A549 (cell line): ENCODE measurements around the gene ARHGEF7. TPM values are rescaled to one million over a fixed set of nuclear protein-coding genes. Genes with fewer than 3 reads are reported as not detected.

Experiments
- ATAC-seq, 2 experiments: fragments of 200-7000 bp in 1 of 2; fragments of >200 bp in 1 of 2; cut with Nextera tagmentation in 1 of 2; cut with Tn5 transposase in 1 of 2; 3 replicates each; pipeline versions ENCODE4 v1.8.0 to v1.9.1; 2018 to 2020; ENCODE audit warnings: mild to moderate bottlenecking in 1 of 2, moderate library complexity in 1 of 2
- CTCF ChIA-PET: fragments of 300-600 bp; sonication (Branson Sonifier 250); formaldehyde crosslinking; extraction: SDS; loops from one replicate; lab custom pipeline; 2021; ENCODE audit warnings: antibody characterized with exemption, inconsistent platforms; lab: Yijun Ruan, JAX
- POLR2A ChIA-PET: fragments of 350-600 bp; formaldehyde crosslinking; extraction: SDS; loops from one replicate; lab custom pipeline; 2021; ENCODE audit warnings: antibody characterized with exemption, inconsistent platforms; lab: Yijun Ruan, JAX
- DNase-seq, 2 experiments: peaks; one replicate each; pipeline versions ENCODE4 v3.0.0 to v3.0.0-alpha.2; 2011 to 2016; ENCODE audit warnings: low read depth in 1 of 2, low spot score in 1 of 2
- FAIRE-seq: peaks from 2 replicates; lab custom pipeline; 2011; peaks lifted over from hg19 to GRCh38; lab: Jason Lieb, UNC
- H3K27ac ChIP-seq, 2 experiments: fragments of >200 bp; sonication (Bioruptor Twin); formaldehyde crosslinking; 3 replicates each; pipeline ENCODE4 v1.5.1; 2016 to 2017
- H3K4me1 ChIP-seq: fragments of >200 bp; sonication (Bioruptor Twin); formaldehyde crosslinking; 3 replicates; pipeline ENCODE4 v1.6.1; 2016
- H3K4me2 ChIP-seq: fragments of >200 bp; sonication (Bioruptor Twin); formaldehyde crosslinking; 3 replicates; pipeline ENCODE4 v1.6.1; 2016
- H3K4me3 ChIP-seq: fragments of >200 bp; sonication (Bioruptor Twin); formaldehyde crosslinking; 3 replicates; pipeline ENCODE4 v1.5.1; 2016
- H3K9me3 ChIP-seq: fragments of >200 bp; sonication (Bioruptor Twin); formaldehyde crosslinking; 3 replicates; pipeline ENCODE4 v1.6.1; 2016
- ATOH8 ChIP-seq: fragments of 250-450 bp; sonication (Bioruptor Pico); IDR thresholded peaks from 2 replicates; pipeline ENCODE4 v1.5.0; 2020; ENCODE audit warnings: low read depth, mild to moderate bottlenecking, moderate library complexity
- CBX2 ChIP-seq: fragments of 200-600 bp; sonication (generic); IDR thresholded peaks from 2 replicates; pipeline ENCODE4 v1.6.1; 2016; ENCODE audit warnings: low read depth, mild to moderate bottlenecking, borderline replicate concordance
- CBX8 ChIP-seq: fragments of 200-600 bp; sonication (generic); IDR thresholded peaks from 2 replicates; pipeline ENCODE4 v1.6.1; 2016
- EHF ChIP-seq: fragments of 250-450 bp; sonication (Bioruptor Pico); IDR thresholded peaks from 2 replicates; pipeline ENCODE4 v1.5.0; 2020; ENCODE audit warnings: mild to moderate bottlenecking
- EP300 ChIP-seq, 2 experiments: fragments of >200 bp; sonication (Bioruptor Twin); formaldehyde crosslinking; IDR thresholded peaks; 2 replicates in 1 of 2; 3 replicates in 1 of 2; pipeline ENCODE4 v1.6.1; 2016 to 2017
- ESRRA ChIP-seq: fragments of 150-350 bp; IDR thresholded peaks from 2 replicates; pipeline ENCODE4 v1.6.1; 2014; ENCODE audit warnings: mild to moderate bottlenecking, low read length, borderline replicate concordance
- GATA3 ChIP-seq: IDR thresholded peaks from 2 replicates; pipeline ENCODE4 v1.6.1; 2012; ENCODE audit warnings: borderline replicate concordance
- HEYL ChIP-seq: fragments of 250-450 bp; sonication (Bioruptor Pico); IDR thresholded peaks from 2 replicates; pipeline ENCODE4 v1.8.0; 2021; ENCODE audit warnings: mild to moderate bottlenecking, moderate library complexity
- JUNB ChIP-seq: fragments of >200 bp; sonication (Bioruptor Twin); formaldehyde crosslinking; IDR thresholded peaks from 2 replicates; pipeline ENCODE4 v1.6.1; 2016
- MAZ ChIP-seq: fragments of 150-350 bp; IDR thresholded peaks from 2 replicates; pipeline ENCODE4 v1.6.1; 2014; ENCODE audit warnings: antibody characterized with exemption, low read depth, low read length, borderline replicate concordance
- MYC ChIP-seq: IDR thresholded peaks from 2 replicates; pipeline ENCODE4 v1.6.1; 2012; ENCODE audit warnings: mild to moderate bottlenecking, inconsistent platforms, low read length, improper control_type of control experiment, borderline replicate concordance
- NR3C1 ChIP-seq: fragments of >200 bp; sonication (Bioruptor Twin); formaldehyde crosslinking; IDR thresholded peaks from 3 replicates; pipeline ENCODE4 v1.6.1; 2017
- PHF8 ChIP-seq: fragments of 200-600 bp; sonication (generic); IDR thresholded peaks from 2 replicates; pipeline ENCODE4 v1.6.1; 2016; ENCODE audit warnings: low read depth, mild to moderate bottlenecking, antibody characterized with exemption, moderate library complexity, borderline replicate concordance
- RARB ChIP-seq: fragments of 250-450 bp; sonication (Bioruptor Pico); IDR thresholded peaks from 2 replicates; pipeline ENCODE4 v1.8.0; 2021; ENCODE audit warnings: mild to moderate bottlenecking, moderate library complexity
- RCOR1 ChIP-seq: fragments of 150-350 bp; IDR thresholded peaks from 2 replicates; pipeline ENCODE4 v1.6.1; 2014; ENCODE audit warnings: antibody characterized with exemption, low read length, low read depth
- RNF2 ChIP-seq: fragments of 200-600 bp; sonication (generic); IDR thresholded peaks from 2 replicates; pipeline ENCODE4 v1.6.1; 2016; ENCODE audit warnings: low read depth, mild to moderate bottlenecking, antibody characterized with exemption, moderate library complexity, borderline replicate concordance
- TP53 ChIP-seq: fragments of 250-450 bp; sonication (Bioruptor Pico); IDR thresholded peaks from 2 replicates; pipeline ENCODE4 v1.5.0; 2021; ENCODE audit warnings: mild to moderate bottlenecking, moderate library complexity
- ZC3H11A ChIP-seq: fragments of 450-650 bp; IDR thresholded peaks from 2 replicates; pipeline ENCODE4 v1.6.1; 2014; ENCODE audit warnings: antibody characterized with exemption, mild to moderate bottlenecking
- ZFP36 ChIP-seq: fragments of 450-650 bp; IDR thresholded peaks from 2 replicates; pipeline ENCODE4 v1.6.1; 2014; ENCODE audit warnings: borderline replicate concordance; ENCODE audit not compliant: partially characterized antibody
- WGBS: methylation state at CpG from one replicate; pipeline ENCODE4 v1.1.6; 2017; ENCODE audit errors: missing lambda C conversion rate; 5-methylcytosine and 5-hydroxymethylcytosine counted together
- polyA plus RNA-seq, 4 experiments: library from polyadenylated mRNA; depleted of rRNA in 3 of 4; stranded (reverse); fragments of >200 nt; fragmentation: RNase III in 1 of 4; extraction: RNeasy Plus Mini Kit Qiagen cat#74134 plus additional on column Dnase treatment in 1 of 4; gene quantifications; 2 replicates in 3 of 4; 3 replicates in 1 of 4; pipeline ENCODE4 v1.2.3, GENCODE V29; 2011 to 2017
- TF ChIP-seq, protein P1 (sequence below): fragments of >200 bp; sonication (Bioruptor Twin); formaldehyde crosslinking; IDR thresholded peaks from 3 replicates; pipeline ENCODE4 v1.5.1; 2016
- TF ChIP-seq, protein P2 (sequence below): fragments of 250-450 bp; sonication (Bioruptor Pico); IDR thresholded peaks from 2 replicates; pipeline ENCODE4 v1.5.0; 2021; ENCODE audit warnings: mild to moderate bottlenecking, moderate library complexity, borderline replicate concordance
- TF ChIP-seq, protein P3 (sequence below): fragments of 150-350 bp; IDR thresholded peaks from 2 replicates; pipeline ENCODE4 v1.6.1; 2014; ENCODE audit warnings: low read depth, mild to moderate bottlenecking, low read length

Gene ARHGEF7
- polyA plus RNA-seq, 2 of the 4 experiments (the other 2 are of a cell fraction), result 21.1 to 23.1 TPM

GRCh38 chr13:111095031-111095840, 19.9 kb upstream of the ARHGEF7 start (continued):
- TF ChIP-seq CBX8 (no peak), TP53 (CRISPR knock-in tag) (no peak), PHF8 (no peak), HEYL (no peak), RARB (CRISPR knock-in tag) (no peak), MAZ (no peak), JUNB (no peak), GATA3 (no peak), RNF2 (no peak)

GRCh38 chr13:111095911-111096501, 19.1 kb upstream of the ARHGEF7 start:
- no peaks in the 10 kb centered on the region for H3K4me1 ChIP-seq
- 34% methylated on average over 9 of the region's 9 CpGs for WGBS
- no peak overlapping the region for H3K4me3 ChIP-seq
- ChIA-PET CTCF (no interaction called here), POLR2A (no interaction called here)
- no peak for ATAC-seq
- H3K27ac ChIP-seq, result no peak overlapping the region
- no peak for TF ChIP-seq GATA3
- peak; percentile 99 for TF ChIP-seq CBX8
- peak; percentile 98 for TF ChIP-seq RNF2
- no peak for TF ChIP-seq ZC3H11A
- no peak for TF ChIP-seq NR3C1
- TF ChIP-seq EHF (CRISPR knock-in tag), result no peak
- TF ChIP-seq CBX2, result 0 out of 2 replicates have a peak, but pooled peaks have one; percentile 11
- FAIRE-seq, result no peak
- no peak overlapping the region; the same call in 2 of the 3 replicates for H3K4me2 ChIP-seq
- H3K9me3 ChIP-seq, result no peaks in the 10 kb centered on the region
- no peak for DNase-seq

DNA sequence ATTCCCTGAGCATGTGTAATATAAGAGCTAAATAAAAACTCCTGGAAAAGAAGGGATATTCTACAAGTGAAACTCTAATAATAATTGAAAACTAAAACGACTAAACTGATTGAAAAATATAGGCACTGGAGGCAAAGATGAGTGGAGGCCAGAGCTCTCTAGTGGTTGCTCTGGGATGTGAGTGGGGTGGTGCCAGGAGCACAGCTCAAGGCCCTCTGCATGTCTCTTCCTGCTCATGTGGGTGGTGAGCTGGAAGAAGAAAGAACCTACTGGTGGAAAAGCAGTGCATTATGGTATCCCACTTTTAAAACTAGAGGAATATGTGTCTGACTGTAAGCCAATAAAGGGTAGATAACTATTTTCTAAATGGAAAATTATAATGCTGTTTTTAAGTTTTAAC, 15.8 kb upstream of the ARHGEF7 start:
- POLR2A ChIA-PET, result no interaction called here
- H3K9me3 ChIP-seq, result no peaks in the 10 kb centered on the region
- TF ChIP-seq ESRRA, result no peak
- TF ChIP-seq, all 56 proteins: peak for 0
- no peak for DNase-seq
- Histone ChIP-seq H3K4me3 (no peak overlapping the region), H3K4me1 (no peaks in the 10 kb centered on the region), H3K4me2 (no peak overlapping the region), H3K27ac (no peak overlapping the region)
- FAIRE-seq, result no peak
- CTCF ChIA-PET, result no interaction called here
- ATAC-seq, result no peak
- WGBS, result 0% methylated on average over 1 of the region's 1 CpG

DNA sequence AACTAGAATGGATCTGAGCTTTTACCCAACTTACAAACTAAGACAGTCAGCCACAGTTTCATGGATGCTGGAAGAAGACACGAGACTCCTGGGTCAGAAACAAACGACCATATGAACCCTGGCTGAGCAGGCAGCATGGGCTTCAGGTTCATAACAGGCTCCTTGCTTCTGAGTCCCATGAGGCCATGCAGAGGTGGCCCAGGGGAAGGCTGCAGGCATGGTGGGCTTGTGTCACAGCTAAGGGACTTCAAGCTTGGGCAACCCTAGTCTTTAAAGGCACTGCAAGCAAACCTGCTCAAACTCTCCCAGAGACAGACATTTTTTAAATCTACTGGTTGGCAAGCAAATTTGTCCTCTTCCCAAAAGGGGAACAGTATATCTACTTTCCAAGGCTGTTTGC, 5.1 kb upstream of the ARHGEF7 start:
- DNase-seq (no peak), FAIRE-seq (no peak), ATAC-seq (no peak)
- TF ChIP-seq ATOH8 (CRISPR knock-in tag) (no peak), ZFP36 (no peak), MYC (no peak), JUNB (no peak), RCOR1 (no peak), EP300 (IDR thresholded peaks at IDR 0.05) (no peak)
- TF ChIP-seq, protein P1, sequence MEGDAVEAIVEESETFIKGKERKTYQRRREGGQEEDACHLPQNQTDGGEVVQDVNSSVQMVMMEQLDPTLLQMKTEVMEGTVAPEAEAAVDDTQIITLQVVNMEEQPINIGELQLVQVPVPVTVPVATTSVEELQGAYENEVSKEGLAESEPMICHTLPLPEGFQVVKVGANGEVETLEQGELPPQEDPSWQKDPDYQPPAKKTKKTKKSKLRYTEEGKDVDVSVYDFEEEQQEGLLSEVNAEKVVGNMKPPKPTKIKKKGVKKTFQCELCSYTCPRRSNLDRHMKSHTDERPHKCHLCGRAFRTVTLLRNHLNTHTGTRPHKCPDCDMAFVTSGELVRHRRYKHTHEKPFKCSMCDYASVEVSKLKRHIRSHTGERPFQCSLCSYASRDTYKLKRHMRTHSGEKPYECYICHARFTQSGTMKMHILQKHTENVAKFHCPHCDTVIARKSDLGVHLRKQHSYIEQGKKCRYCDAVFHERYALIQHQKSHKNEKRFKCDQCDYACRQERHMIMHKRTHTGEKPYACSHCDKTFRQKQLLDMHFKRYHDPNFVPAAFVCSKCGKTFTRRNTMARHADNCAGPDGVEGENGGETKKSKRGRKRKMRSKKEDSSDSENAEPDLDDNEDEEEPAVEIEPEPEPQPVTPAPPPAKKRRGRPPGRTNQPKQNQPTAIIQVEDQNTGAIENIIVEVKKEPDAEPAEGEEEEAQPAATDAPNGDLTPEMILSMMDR, result no peak
- TF ChIP-seq, protein P2, sequence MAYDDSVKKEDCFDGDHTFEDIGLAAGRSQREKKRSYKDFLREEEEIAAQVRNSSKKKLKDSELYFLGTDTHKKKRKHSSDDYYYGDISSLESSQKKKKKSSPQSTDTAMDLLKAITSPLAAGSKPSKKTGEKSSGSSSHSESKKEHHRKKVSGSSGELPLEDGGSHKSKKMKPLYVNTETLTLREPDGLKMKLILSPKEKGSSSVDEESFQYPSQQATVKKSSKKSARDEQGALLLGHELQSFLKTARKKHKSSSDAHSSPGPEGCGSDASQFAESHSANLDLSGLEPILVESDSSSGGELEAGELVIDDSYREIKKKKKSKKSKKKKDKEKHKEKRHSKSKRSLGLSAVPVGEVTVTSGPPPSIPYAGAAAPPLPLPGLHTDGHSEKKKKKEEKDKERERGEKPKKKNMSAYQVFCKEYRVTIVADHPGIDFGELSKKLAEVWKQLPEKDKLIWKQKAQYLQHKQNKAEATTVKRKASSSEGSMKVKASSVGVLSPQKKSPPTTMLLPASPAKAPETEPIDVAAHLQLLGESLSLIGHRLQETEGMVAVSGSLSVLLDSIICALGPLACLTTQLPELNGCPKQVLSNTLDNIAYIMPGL, result no peak
- TF ChIP-seq, protein P3, sequence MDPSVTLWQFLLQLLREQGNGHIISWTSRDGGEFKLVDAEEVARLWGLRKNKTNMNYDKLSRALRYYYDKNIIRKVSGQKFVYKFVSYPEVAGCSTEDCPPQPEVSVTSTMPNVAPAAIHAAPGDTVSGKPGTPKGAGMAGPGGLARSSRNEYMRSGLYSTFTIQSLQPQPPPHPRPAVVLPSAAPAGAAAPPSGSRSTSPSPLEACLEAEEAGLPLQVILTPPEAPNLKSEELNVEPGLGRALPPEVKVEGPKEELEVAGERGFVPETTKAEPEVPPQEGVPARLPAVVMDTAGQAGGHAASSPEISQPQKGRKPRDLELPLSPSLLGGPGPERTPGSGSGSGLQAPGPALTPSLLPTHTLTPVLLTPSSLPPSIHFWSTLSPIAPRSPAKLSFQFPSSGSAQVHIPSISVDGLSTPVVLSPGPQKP, result no peak
- no peak overlapping the region for H3K4me2 ChIP-seq
- WGBS, result 0% methylated on average over 2 of the region's 2 CpGs
- H3K4me3 ChIP-seq, result no peak overlapping the region
- no peaks in the 10 kb centered on the region for H3K4me1 ChIP-seq
- CTCF ChIA-PET, result no interaction called here
- POLR2A ChIA-PET, result no interaction called here
- H3K9me3 ChIP-seq, result 0 out of 3 replicates have a peak, but pooled peaks cover 2% of the 10 kb centered on the region
- no peak overlapping the region for H3K27ac ChIP-seq
